Gastrocnemius medialis (tissue), 4 donors: Measurements from ENCODE around the gene MVD. TPM values are rescaled to one million over a fixed set of nuclear protein-coding genes. Genes with fewer than 3 reads are reported as not detected.

ENCODE experiments used
- ATAC-seq, 2 donors: fragments of 150-250 bp; one replicate each; pipeline ENCODE4 v1.9.1; 2016
- DNase-seq, 2 donors: peaks; one replicate each; pipeline ENCODE4 v3.0.0-alpha.2; 2019
- H3K27ac ChIP-seq, 4 donors: fragments of 200-600 bp; sonication (generic); 1 replicate in 1 of 4; 2 replicates in 3 of 4; pipeline ENCODE4 v1.5.1; 2016 to 2018; ENCODE audit warnings: mild to moderate bottlenecking in 2 of 4, moderate library complexity in 1 of 4
- H3K27me3 ChIP-seq, 3 donors: fragments of 200-600 bp; sonication (generic) in 2 of 3; 1 replicate in 1 of 3; 2 replicates in 2 of 3; pipeline versions ENCODE4 v1.5.1 to v1.6.0; 2016 to 2019; ENCODE audit warnings: mild to moderate bottlenecking in 1 of 3, moderate library complexity in 1 of 3
- H3K36me3 ChIP-seq, 2 donors: fragments of 200-600 bp; sonication (generic) in 1 of 2; one replicate each; pipeline ENCODE4 v1.5.1; 2017 to 2018
- H3K4me1 ChIP-seq, 2 donors: fragments of 200-600 bp; sonication (generic) in 1 of 2; one replicate each; pipeline ENCODE4 v1.5.1; 2016 to 2017; ENCODE audit warnings: mild to moderate bottlenecking in 2 of 2
- H3K4me3 ChIP-seq, 4 donors: fragments of 200-600 bp; sonication (generic) in 3 of 4; 1 replicate in 1 of 4; 2 replicates in 3 of 4; pipeline ENCODE4 v1.5.1; 2016 to 2019; ENCODE audit warnings: mild to moderate bottlenecking in 2 of 4
- H3K9me3 ChIP-seq, 3 donors: fragments of 200-600 bp; sonication (generic) in 2 of 3; 1 replicate in 1 of 3; 2 replicates in 2 of 3; pipeline ENCODE4 v1.5.1; 2016 to 2019
- CTCF ChIP-seq, 5 experiments: fragments of 450-650 bp in 3 of 5; fragments of 200-600 bp in 2 of 5; sonication (generic) in 2 of 5; IDR thresholded peaks in 4 of 5; conservative IDR thresholded peaks in 1 of 5; 1 replicate in 4 of 5; 2 replicates in 1 of 5; pipeline ENCODE4 v1.5.1; 2016 to 2019; ENCODE audit warnings: antibody characterized with exemption in 5 of 5, mild to moderate bottlenecking in 3 of 5, moderate library complexity in 3 of 5
- POLR2A ChIP-seq, 2 donors: fragments of 450-650 bp; IDR thresholded peaks; one replicate each; pipeline ENCODE4 v1.6.1; 2017; ENCODE audit warnings: antibody characterized with exemption in 2 of 2, mild to moderate bottlenecking in 2 of 2, moderate library complexity in 2 of 2
- in situ Hi-C, 4 donors: fragments of 200-750 bp; cut with MboI; loops; one replicate each; pipeline versions ENCODE4 v1.15.0 to v1.8.0; 2017; ENCODE audit warnings: low sequenced_read_pairs in 4 of 4
- intact Hi-C: fragments of 100-400 bp; cut with DNase I; formaldehyde crosslinking; loops from one replicate; pipeline ENCODE4 v1.15.1; 2023; ENCODE audit warnings: low total_unique reads
- total RNA-seq, 4 donors: library from RNA; depleted of rRNA; stranded (reverse); fragments of >200 nt; gene quantifications; one replicate each; pipeline versions ENCODE4 v1.1.0 to v1.2.3, GENCODE V29; 2016

MVD gene
- total RNA-seq, 4 donors from 2014 or later, result 9.0 to 16.3 (median 13.4) TPM

GRCh38 chr16:88691924-88692560 lies 29.2 kb upstream of the MVD start:
- intact Hi-C loops, result no loop called here
- Histone ChIP-seq H3K36me3 (peaks cover 0 to 7% of the 10 kb centered on the region in 2 donors), H3K4me1 (peaks cover 19 to 26% of the 10 kb centered on the region in 2 donors), H3K27me3 (no peaks in the 10 kb centered on the region), H3K9me3 (no peaks in the 10 kb centered on the region), H3K4me3 (no peak overlapping the region), H3K27ac (no peak overlapping the region)
- in situ Hi-C loops, result no loop called here
- TF ChIP-seq CTCF (IDR thresholded peaks at IDR 0.05 in 4 of 5, conservative IDR thresholded peaks at IDR 0.05 in 1 of 5) (no peak), POLR2A (IDR thresholded peaks at IDR 0.05) (no peak)
- DNase-seq (no peak), ATAC-seq (no peak)

GRCh38 chr16:88691129-88691813 lies 28.4 kb upstream of the MVD start:
- in situ Hi-C loops, result no loop called here
- Histone ChIP-seq H3K4me3 (no peak overlapping the region), H3K36me3 (no peaks in the 10 kb centered on the region), H3K9me3 (no peaks in the 10 kb centered on the region), H3K27me3 (no peaks in the 10 kb centered on the region), H3K27ac (no peak overlapping the region), H3K4me1 (peaks cover 24 to 30% of the 10 kb centered on the region in 2 donors)
- intact Hi-C loops, result no loop called here
- ATAC-seq (no peak), DNase-seq (no peak)
- no peak for TF ChIP-seq POLR2A (IDR thresholded peaks at IDR 0.05)
- TF ChIP-seq CTCF (IDR thresholded peaks at IDR 0.05 in 4 of 5, conservative IDR thresholded peaks at IDR 0.05 in 1 of 5), result no peak

- in situ Hi-C loops, result no loop called here
- Histone ChIP-seq H3K9me3 (no peaks in the 10 kb centered on the region), H3K4me1 (peaks cover 17 to 30% of the 10 kb centered on the region in 2 donors), H3K27ac (no peak overlapping the region), H3K36me3 (no peaks in the 10 kb centered on the region), H3K4me3 (no peak overlapping the region), H3K27me3 (no peaks in the 10 kb centered on the region)
- no peak for DNase-seq
- no peak for TF ChIP-seq POLR2A (IDR thresholded peaks at IDR 0.05)
- no peak for TF ChIP-seq CTCF (IDR thresholded peaks at IDR 0.05 in 4 of 5, conservative IDR thresholded peaks at IDR 0.05 in 1 of 5)
- intact Hi-C loops, result no loop called here
- ATAC-seq, result no peak
These were observed 27.6 kb upstream of the MVD start for GRCh38 chr16:88690341-88691128.

GRCh38 chr16:88688013-88688778 lies 25.3 kb upstream of the MVD start:
- in situ Hi-C loops, result no loop called here
- peak overlapping the region; percentile 82 to 96 (median 88) for H3K27ac ChIP-seq

More at GRCh38 chr16:88688013-88688778, 25.3 kb upstream of the MVD start:
- Histone ChIP-seq H3K4me3 (no peak overlapping the region), H3K27me3 (no peaks in the 10 kb centered on the region), H3K36me3 (no peaks in the 10 kb centered on the region), H3K9me3 (no peaks in the 10 kb centered on the region), H3K4me1 (peaks cover 16 to 31% of the 10 kb centered on the region in 2 donors)
- DNase-seq (peak; percentile 61 to 80), ATAC-seq (peak; percentile 78 to 82)
- intact Hi-C loops, result no loop called here
- TF ChIP-seq CTCF (IDR thresholded peaks at IDR 0.05 in 4 of 5, conservative IDR thresholded peaks at IDR 0.05 in 1 of 5) (no peak), POLR2A (IDR thresholded peaks at IDR 0.05) (peak; percentile 32 to 33)
